CD8-positive, alpha-beta memory T cell (primary cell): ENCODE measurements around the gene EHD4. TPM values are rescaled to one million over a fixed set of nuclear protein-coding genes. Genes with fewer than 3 reads are reported as not detected.

Source experiments
- CTCF ChIA-PET: fragments of 350-600 bp; sonication (Branson Sonifier 250); formaldehyde crosslinking; loops from one replicate; lab custom pipeline; 2021; ENCODE audit warnings: antibody characterized with exemption; lab: Charles Lee
- POLR2A ChIA-PET: fragments of 350-600 bp; sonication (Branson Sonifier 250); formaldehyde crosslinking; loops from one replicate; lab custom pipeline; 2021; ENCODE audit warnings: antibody characterized with exemption; lab: Charles Lee
- DNase-seq, 5 donors: peaks; one replicate each; pipeline versions ENCODE4 v3.0.0 to v3.0.0-alpha.2; 2020 to 2022; ENCODE audit warnings: mixed read lengths in 1 of 5
- H3K27ac ChIP-seq: one replicate; pipeline ENCODE4 v1.7.0; 2013; ENCODE audit warnings: low read depth, mild to moderate bottlenecking, low read length, moderate library complexity
- H3K27me3 ChIP-seq: 2 replicates; pipeline ENCODE4 v1.7.0; 2013; ENCODE audit warnings: low read length, mild to moderate bottlenecking; ENCODE audit not compliant: insufficient read depth, poor library complexity, severe bottlenecking
- H3K36me3 ChIP-seq: 2 replicates; pipeline ENCODE4 v1.7.0; 2013; ENCODE audit warnings: mild to moderate bottlenecking, low read length, moderate library complexity; ENCODE audit not compliant: insufficient read depth
- H3K4me1 ChIP-seq: 2 replicates; pipeline ENCODE4 v1.7.0; 2013; ENCODE audit warnings: mild to moderate bottlenecking, low read length, moderate library complexity; ENCODE audit not compliant: insufficient read depth
- H3K4me3 ChIP-seq: 2 replicates; pipeline ENCODE4 v1.7.0; 2013; ENCODE audit warnings: mild to moderate bottlenecking, low read length
- H3K9me3 ChIP-seq: 2 replicates; pipeline ENCODE4 v1.7.0; 2013; ENCODE audit warnings: mild to moderate bottlenecking, low read length
- H3K27ac Mint-ChIP-seq, 8 donors: one replicate each; pipeline ENCODE4 v1.8.0; 2020 to 2021; ENCODE audit warnings: mixed read lengths in 8 of 8, mild to moderate bottlenecking in 6 of 8, inconsistent platforms in 3 of 8, moderate library complexity in 3 of 8
- H3K27me3 Mint-ChIP-seq, 2 donors: one replicate each; pipeline ENCODE4 v1.8.0; 2020 to 2021; ENCODE audit warnings: mixed read lengths in 2 of 2, mild to moderate bottlenecking in 1 of 2, moderate library complexity in 1 of 2
- H3K36me3 Mint-ChIP-seq, 3 donors: one replicate each; pipeline ENCODE4 v1.8.0; 2020 to 2021; ENCODE audit warnings: mixed read lengths in 3 of 3, inconsistent platforms in 1 of 3, mild to moderate bottlenecking in 1 of 3
- H3K4me1 Mint-ChIP-seq, 3 donors: one replicate each; pipeline ENCODE4 v1.8.0; 2020 to 2021; ENCODE audit warnings: mixed read lengths in 3 of 3, inconsistent platforms in 1 of 3, mild to moderate bottlenecking in 1 of 3
- H3K4me3 Mint-ChIP-seq, 7 donors: one replicate each; pipeline ENCODE4 v1.8.0; 2020 to 2021; ENCODE audit warnings: mixed read lengths in 7 of 7, mild to moderate bottlenecking in 6 of 7, moderate library complexity in 4 of 7, inconsistent platforms in 2 of 7
- H3K9me3 Mint-ChIP-seq, 5 donors: one replicate each; pipeline ENCODE4 v1.8.0; 2020 to 2022; ENCODE audit warnings: mixed read lengths in 5 of 5, mild to moderate bottlenecking in 3 of 5, moderate library complexity in 2 of 5, inconsistent platforms in 1 of 5
- polyA plus RNA-seq: library from polyadenylated mRNA; unstranded; fragments of 300-500 nt; fragmentation: Illumina TruSeq; gene quantifications from one replicate; pipeline ENCODE4 v1.2.3, GENCODE V29; 2021
- total RNA-seq, 2 experiments: library from RNA; stranded (reverse); gene quantifications; one replicate each; pipeline ENCODE4 v1.2.3, GENCODE V29; 2021

EHD4 gene
- total and polyA plus RNA-seq, 3 experiments from 2014 or later: 11.2 to 26.4 (median 24.2) TPM

DNA sequence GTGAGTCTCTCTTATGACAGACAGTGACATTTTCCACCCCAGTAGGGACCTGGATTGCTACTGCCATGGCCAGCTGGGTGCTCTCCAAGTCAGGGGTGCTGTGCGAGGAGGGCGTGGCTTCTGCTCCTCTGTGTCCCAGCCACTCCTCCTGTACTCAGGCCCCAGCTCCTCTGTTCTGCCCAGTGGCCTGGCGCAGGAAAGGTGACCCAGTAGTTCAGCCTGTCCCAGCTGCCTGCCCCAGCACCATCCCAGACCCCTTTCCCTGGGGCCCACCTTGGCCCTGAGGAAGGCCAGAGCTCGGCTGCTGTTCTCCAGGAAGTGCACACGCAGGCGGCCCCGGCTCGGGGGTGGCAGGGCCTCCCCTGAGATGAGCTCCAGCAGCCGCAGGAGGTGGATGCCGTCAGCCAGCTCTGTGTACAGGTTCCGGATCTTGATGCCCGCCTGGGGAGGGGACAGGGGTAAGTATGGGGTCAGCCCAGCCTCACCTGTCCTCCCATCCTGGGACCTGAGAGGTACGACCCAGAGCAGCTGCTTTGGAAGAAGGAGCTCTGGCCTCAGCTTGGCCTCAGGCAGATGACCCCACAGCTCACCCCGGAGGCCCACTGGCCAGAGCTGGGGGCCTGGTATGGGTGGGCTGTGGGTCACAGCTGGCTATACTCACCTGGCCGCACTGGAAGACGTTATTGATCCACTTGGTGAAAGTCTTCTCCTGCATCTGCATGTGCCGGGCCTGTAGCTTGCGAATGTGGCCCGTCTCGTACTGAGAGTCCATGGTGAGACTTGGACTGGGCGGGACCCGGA is 79.5 kb downstream of the EHD4 start:
- Histone ChIP-seq H3K36me3 (no peaks in the 10 kb centered on the region), H3K27ac (peak overlapping the region; percentile 76), H3K27me3 (no peaks in the 10 kb centered on the region), H3K4me1 (peaks cover 53% of the 10 kb centered on the region), H3K9me3 (no peaks in the 10 kb centered on the region), H3K4me3 (no peak overlapping the region)
- CTCF ChIA-PET: interaction anchor here (0.8 to 4.5 kb wide), 6 partner anchors 9 to 119 kb away, joined by 3 to 41 read pairs (median 4); partner anchors contain the start of gene MAPKBP1
- peak in 3 of 5 donors; percentile 26 to 62 (median 43) for DNase-seq
- Mint-ChIP-seq H3K27me3 (peaks cover 0 to 1% of the 10 kb centered on the region in 2 donors), H3K36me3 (peaks cover 0 to 13% (median 0%) of the 10 kb centered on the region in 3 donors), H3K4me3 (peak overlapping the region; percentile 69 to 87 (median 73)), H3K9me3 (no peaks in the 10 kb centered on the region), H3K4me1 (peaks cover 48 to 79% (median 50%) of the 10 kb centered on the region in 3 donors), H3K27ac (peak overlapping the region; percentile 91 to 100 (median 100))
- POLR2A ChIA-PET: interaction anchor here (0.6 to 1.4 kb wide), 5 partner anchors 44 to 495 kb away, joined by 3 to 8 read pairs (median 4); partner anchors contain the start of genes MAPKBP1 and RPAP1

GRCh38 chr15:41891946-41892345 is 80.4 kb downstream of the EHD4 start:
- Mint-ChIP-seq H3K9me3 (no peaks in the 10 kb centered on the region), H3K4me1 (peaks cover 53 to 77% (median 54%) of the 10 kb centered on the region in 3 donors), H3K27me3 (peaks cover 0 to 1% of the 10 kb centered on the region in 2 donors), H3K36me3 (peaks cover 0 to 5% (median 0%) of the 10 kb centered on the region in 3 donors), H3K27ac (peak overlapping the region; percentile 83 to 100 (median 100)), H3K4me3 (peak overlapping the region in 1 of 7 donors; percentile 44)
- Histone ChIP-seq H3K4me3 (no peak overlapping the region), H3K36me3 (no peaks in the 10 kb centered on the region), H3K4me1 (peaks cover 55% of the 10 kb centered on the region), H3K27ac (no peak overlapping the region), H3K9me3 (no peaks in the 10 kb centered on the region), H3K27me3 (no peaks in the 10 kb centered on the region)
- POLR2A ChIA-PET: interaction anchor here (0.6 to 1.0 kb wide), 2 partner anchors 348 to 1900 kb away, joined by 4 to 5 read pairs; partner anchors contain the start of gene RPAP1
- CTCF ChIA-PET: interaction anchor here (0.8 to 4.5 kb wide), 6 partner anchors 10 to 118 kb away, joined by 3 to 41 read pairs (median 6); partner anchors contain the start of gene MAPKBP1
- no peak for DNase-seq

- no peaks in the 10 kb centered on the region for H3K9me3 Mint-ChIP-seq
- no peak for DNase-seq
- H3K4me1 ChIP-seq: peaks cover 55% of the 10 kb centered on the region
- H3K4me3 Mint-ChIP-seq: no peak overlapping the region
- H3K27me3 Mint-ChIP-seq: peaks cover 0 to 1% of the 10 kb centered on the region in 2 donors
- H3K27ac Mint-ChIP-seq: peak overlapping the region in 7 of 8 donors; percentile 68 to 100 (median 90)
- H3K36me3 Mint-ChIP-seq: peaks cover 0 to 5% (median 0%) of the 10 kb centered on the region in 3 donors
- H3K27me3 ChIP-seq: no peaks in the 10 kb centered on the region
- ChIA-PET CTCF (interaction anchor here (1.7 to 2.0 kb wide), 2 partner anchors 13 to 46 kb away, joined by 6 to 7 read pairs; no protein-coding TSS in a partner anchor), POLR2A (no interaction called here)
- no peaks in the 10 kb centered on the region for H3K36me3 ChIP-seq
- no peaks in the 10 kb centered on the region for H3K9me3 ChIP-seq
- H3K27ac ChIP-seq: no peak overlapping the region
- peaks cover 52 to 75% (median 53%) of the 10 kb centered on the region in 3 donors for H3K4me1 Mint-ChIP-seq
- H3K4me3 ChIP-seq: no peak overlapping the region
Measured at GRCh38 chr15:41891226-41891625, 81.1 kb downstream of the EHD4 start.

DNA sequence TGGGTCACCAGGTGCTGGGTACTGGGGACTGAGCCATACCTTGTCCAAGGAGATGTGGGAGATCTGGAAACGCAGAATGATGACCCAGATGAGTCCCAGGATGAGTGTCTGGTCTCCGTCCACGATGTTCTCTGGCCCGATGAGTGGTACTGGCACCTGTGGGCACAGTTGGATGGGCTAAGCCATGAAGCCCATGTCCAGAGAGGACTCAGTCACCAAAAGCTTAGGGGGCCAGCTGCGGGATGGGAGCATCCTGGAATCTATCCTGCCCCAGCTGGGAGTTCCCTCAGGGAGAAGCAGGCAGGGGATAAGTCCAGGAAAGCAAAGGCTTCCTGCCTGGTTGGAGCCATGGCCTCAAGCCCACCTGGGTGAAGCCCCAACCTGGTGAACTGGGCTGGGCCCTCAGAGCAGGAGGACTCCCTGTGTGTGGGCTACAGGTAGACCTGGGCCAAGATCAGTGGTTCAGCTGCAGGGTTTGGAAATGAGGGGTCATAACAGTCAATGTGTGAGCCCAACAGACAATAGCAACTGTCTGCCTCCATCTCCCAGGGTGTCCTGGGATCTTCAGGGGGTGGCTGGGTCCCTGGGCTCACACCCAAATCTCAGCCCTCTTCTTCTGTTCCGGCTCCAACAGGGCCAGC is 82.2 kb downstream of the EHD4 start:
- Mint-ChIP-seq H3K9me3 (no peaks in the 10 kb centered on the region), H3K36me3 (peaks cover 0 to 3% (median 0%) of the 10 kb centered on the region in 3 donors), H3K4me1 (peaks cover 41 to 65% (median 51%) of the 10 kb centered on the region in 3 donors), H3K4me3 (no peak overlapping the region), H3K27me3 (peaks cover 0 to 1% of the 10 kb centered on the region in 2 donors), H3K27ac (peak overlapping the region in 7 of 8 donors; percentile 15 to 100 (median 88))
- no peaks in the 10 kb centered on the region for H3K36me3 ChIP-seq
- no peak for DNase-seq
- no peaks in the 10 kb centered on the region for H3K27me3 ChIP-seq
- no peak overlapping the region for H3K27ac ChIP-seq
- no peaks in the 10 kb centered on the region for H3K9me3 ChIP-seq
- H3K4me1 ChIP-seq: peaks cover 50% of the 10 kb centered on the region
- ChIA-PET POLR2A (no interaction called here), CTCF (interaction anchor here (1.7 to 2.0 kb wide), 2 partner anchors 14 to 47 kb away, joined by 6 to 7 read pairs; no protein-coding TSS in a partner anchor)
- H3K4me3 ChIP-seq: no peak overlapping the region

- no peak overlapping the region for H3K27ac ChIP-seq
- Mint-ChIP-seq H3K27ac (peak overlapping the region; percentile 63 to 92 (median 90)), H3K4me3 (peak overlapping the region in 3 of 7 donors; percentile 1 to 44 (median 19)), H3K36me3 (peaks cover 0 to 2% (median 0%) of the 10 kb centered on the region in 3 donors), H3K4me1 (peaks cover 33 to 51% (median 41%) of the 10 kb centered on the region in 3 donors), H3K9me3 (no peaks in the 10 kb centered on the region), H3K27me3 (peaks cover 0 to 1% of the 10 kb centered on the region in 2 donors)
- H3K27me3 ChIP-seq: no peaks in the 10 kb centered on the region
- ChIA-PET CTCF (interaction anchor here (1.2 to 1.7 kb wide), 2 partner anchors 16 to 20 kb away, joined by 3 read pairs; no protein-coding TSS in a partner anchor), POLR2A (interaction anchor here (0.6 kb wide), 1 partner anchor 1410 kb away, joined by 10 read pairs; no protein-coding TSS in a partner anchor)
- peaks cover 37% of the 10 kb centered on the region for H3K4me1 ChIP-seq
- DNase-seq: no peak
- H3K36me3 ChIP-seq: no peaks in the 10 kb centered on the region
- no peak overlapping the region for H3K4me3 ChIP-seq
- H3K9me3 ChIP-seq: no peaks in the 10 kb centered on the region
Measured at GRCh38 chr15:41888662-41889253, 83.6 kb downstream of the EHD4 start.

GRCh38 chr15:41887893-41888292 is 84.5 kb downstream of the EHD4 start:
- ChIA-PET POLR2A (interaction anchor here (0.6 kb wide), 1 partner anchor 1410 kb away, joined by 10 read pairs; no protein-coding TSS in a partner anchor), CTCF (interaction anchor here (1.2 to 1.7 kb wide), 2 partner anchors 17 to 21 kb away, joined by 3 read pairs; no protein-coding TSS in a partner anchor)
- peaks cover 29% of the 10 kb centered on the region for H3K4me1 ChIP-seq
- no peaks in the 10 kb centered on the region for H3K27me3 ChIP-seq
- H3K4me3 Mint-ChIP-seq: no peak overlapping the region
- no peaks in the 10 kb centered on the region for H3K36me3 ChIP-seq
- H3K27ac ChIP-seq: no peak overlapping the region
- H3K27me3 Mint-ChIP-seq: peaks cover 0 to 2% of the 10 kb centered on the region in 2 donors
- peaks cover 30 to 42% (median 36%) of the 10 kb centered on the region in 3 donors for H3K4me1 Mint-ChIP-seq
- H3K4me3 ChIP-seq: no peak overlapping the region
- no peak for DNase-seq
- H3K9me3 Mint-ChIP-seq: no peaks in the 10 kb centered on the region
- H3K9me3 ChIP-seq: no peaks in the 10 kb centered on the region
- peaks cover 0 to 2% (median 0%) of the 10 kb centered on the region in 3 donors for H3K36me3 Mint-ChIP-seq
- H3K27ac Mint-ChIP-seq: peak overlapping the region in 6 of 8 donors; percentile 63 to 92 (median 81)

DNA sequence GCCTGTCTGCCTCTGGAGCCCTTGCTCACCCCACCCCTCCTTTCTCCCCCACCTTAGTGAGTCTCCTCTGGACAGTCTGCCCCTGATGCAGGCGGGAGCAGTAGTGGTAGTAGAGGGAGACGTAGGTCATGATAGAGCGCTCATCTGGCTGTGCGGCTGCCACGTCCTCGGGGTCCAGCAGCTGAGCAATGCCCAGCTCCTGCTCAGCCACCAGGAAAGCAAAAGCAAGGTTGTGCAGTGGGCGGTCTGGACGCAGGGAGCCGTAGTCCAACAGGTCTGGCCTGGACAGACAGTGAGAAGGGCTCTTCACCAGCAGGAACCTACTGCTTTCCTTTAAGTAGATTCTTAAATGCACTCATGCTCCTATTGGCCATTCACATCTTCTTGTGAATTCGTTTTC is 85.2 kb downstream of the EHD4 start:
- POLR2A ChIA-PET: interaction anchor here (1.7 kb wide), 1 partner anchor 8 kb away, joined by 6 read pairs; no protein-coding TSS in a partner anchor
- Mint-ChIP-seq H3K27me3 (peaks cover 0 to 2% of the 10 kb centered on the region in 2 donors), H3K4me3 (peak overlapping the region in 1 of 7 donors; percentile 36), H3K9me3 (no peaks in the 10 kb centered on the region), H3K36me3 (peaks cover 0 to 2% (median 0%) of the 10 kb centered on the region in 3 donors), H3K4me1 (peaks cover 25 to 42% (median 30%) of the 10 kb centered on the region in 3 donors), H3K27ac (peak overlapping the region in 6 of 8 donors; percentile 15 to 93 (median 68))
- Histone ChIP-seq H3K4me3 (no peak overlapping the region), H3K9me3 (no peaks in the 10 kb centered on the region), H3K27ac (no peak overlapping the region), H3K36me3 (no peaks in the 10 kb centered on the region), H3K27me3 (no peaks in the 10 kb centered on the region), H3K4me1 (peaks cover 21% of the 10 kb centered on the region)
- CTCF ChIA-PET: interaction anchor here (1.6 kb wide), 1 partner anchor 17 kb away, joined by 5 read pairs; no protein-coding TSS in a partner anchor
- no peak for DNase-seq
